ENCODE measurements around the gene RPL7A. TPM values are rescaled to one million over a fixed set of nuclear protein-coding genes. Genes with fewer than 3 reads are reported as not detected.
"Not testable (repeated sequence)": the region's sequence is repeated elsewhere in the genome, so short reads cannot be mapped to it uniquely, and the experiment has no call there.

Gene RPL7A
- total RNA-seq, 1 donor from 2014 or later, result 2,746 TPM

DNA sequence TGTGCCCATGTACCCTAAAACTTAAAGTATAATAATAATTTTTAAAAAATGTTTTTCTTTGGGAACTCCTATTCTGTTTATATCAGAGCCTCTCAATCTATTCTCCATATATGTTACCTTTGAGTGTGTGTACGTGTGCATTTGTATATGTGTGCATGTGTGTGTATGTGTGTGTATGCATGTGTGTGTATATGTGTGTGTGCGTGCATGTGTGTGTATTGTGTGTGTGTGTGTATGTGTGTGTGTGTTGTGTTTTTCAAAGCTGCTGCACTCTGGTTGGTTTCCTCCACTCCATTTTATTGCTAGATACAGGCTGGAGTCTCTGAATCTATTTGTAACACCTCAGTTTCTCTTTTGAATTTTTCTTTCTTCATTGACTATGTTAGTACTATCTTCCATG lies 32.0 kb upstream of the RPL7A start:
- peaks cover 3% of the 10 kb centered on the region for H3K27me3 Mint-ChIP-seq (ENCODE audit: low read depth)

GRCh38 chr9:133317551-133317950 lies 30.5 kb upstream of the RPL7A start:
- DNase-seq (ENCODE audit: low read depth, low spot score); H3K4me1 Mint-ChIP-seq; H3K4me3 Mint-ChIP-seq; H3K27me3 Mint-ChIP-seq (ENCODE audit: low read depth); H3K9me3 Mint-ChIP-seq; H3K36me3 Mint-ChIP-seq (ENCODE audit: low read depth); H3K27ac Mint-ChIP-seq (ENCODE audit: unreplicated experiment): not testable (repeated sequence)

More for the DNA sequence above, 32.0 kb upstream of the RPL7A start:
- no peaks in the 10 kb centered on the region for H3K4me1 Mint-ChIP-seq
- DNase-seq (ENCODE audit: low read depth, low spot score), result no peak
- no peak overlapping the region for H3K27ac Mint-ChIP-seq (ENCODE audit: unreplicated experiment)
- no peak overlapping the region for H3K4me3 Mint-ChIP-seq
- no peaks in the 10 kb centered on the region for H3K9me3 Mint-ChIP-seq
- H3K36me3 Mint-ChIP-seq (ENCODE audit: low read depth), result no peaks in the 10 kb centered on the region
- TF ChIP-seq, protein P1, sequence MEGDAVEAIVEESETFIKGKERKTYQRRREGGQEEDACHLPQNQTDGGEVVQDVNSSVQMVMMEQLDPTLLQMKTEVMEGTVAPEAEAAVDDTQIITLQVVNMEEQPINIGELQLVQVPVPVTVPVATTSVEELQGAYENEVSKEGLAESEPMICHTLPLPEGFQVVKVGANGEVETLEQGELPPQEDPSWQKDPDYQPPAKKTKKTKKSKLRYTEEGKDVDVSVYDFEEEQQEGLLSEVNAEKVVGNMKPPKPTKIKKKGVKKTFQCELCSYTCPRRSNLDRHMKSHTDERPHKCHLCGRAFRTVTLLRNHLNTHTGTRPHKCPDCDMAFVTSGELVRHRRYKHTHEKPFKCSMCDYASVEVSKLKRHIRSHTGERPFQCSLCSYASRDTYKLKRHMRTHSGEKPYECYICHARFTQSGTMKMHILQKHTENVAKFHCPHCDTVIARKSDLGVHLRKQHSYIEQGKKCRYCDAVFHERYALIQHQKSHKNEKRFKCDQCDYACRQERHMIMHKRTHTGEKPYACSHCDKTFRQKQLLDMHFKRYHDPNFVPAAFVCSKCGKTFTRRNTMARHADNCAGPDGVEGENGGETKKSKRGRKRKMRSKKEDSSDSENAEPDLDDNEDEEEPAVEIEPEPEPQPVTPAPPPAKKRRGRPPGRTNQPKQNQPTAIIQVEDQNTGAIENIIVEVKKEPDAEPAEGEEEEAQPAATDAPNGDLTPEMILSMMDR (conservative IDR thresholded peaks at IDR 0.05), result no peak

GRCh38 chr9:133320421-133320881 lies 27.6 kb upstream of the RPL7A start:
- DNase-seq (ENCODE audit: low read depth, low spot score), result no peak
- peaks cover 3% of the 10 kb centered on the region for H3K27me3 Mint-ChIP-seq (ENCODE audit: low read depth)
- no peaks in the 10 kb centered on the region for H3K9me3 Mint-ChIP-seq
- TF ChIP-seq, protein P1 (conservative IDR thresholded peaks at IDR 0.05), result no peak
- H3K27ac Mint-ChIP-seq (ENCODE audit: unreplicated experiment), result peak overlapping the region; percentile 45
- H3K4me3 Mint-ChIP-seq, result no peak overlapping the region
- no peaks in the 10 kb centered on the region for H3K4me1 Mint-ChIP-seq
- H3K36me3 Mint-ChIP-seq (ENCODE audit: low read depth), result no peaks in the 10 kb centered on the region

GRCh38 chr9:133321411-133321935 lies 26.5 kb upstream of the RPL7A start:
- DNase-seq (ENCODE audit: low read depth, low spot score), result no peak
- TF ChIP-seq, protein P1 (conservative IDR thresholded peaks at IDR 0.05), result no peak
- Mint-ChIP-seq H3K4me3 (no peak overlapping the region), H3K27me3 (ENCODE audit: low read depth) (no peaks in the 10 kb centered on the region), H3K36me3 (ENCODE audit: low read depth) (no peaks in the 10 kb centered on the region), H3K9me3 (no peaks in the 10 kb centered on the region), H3K27ac (ENCODE audit: unreplicated experiment) (no peak overlapping the region), H3K4me1 (no peaks in the 10 kb centered on the region)

DNA sequence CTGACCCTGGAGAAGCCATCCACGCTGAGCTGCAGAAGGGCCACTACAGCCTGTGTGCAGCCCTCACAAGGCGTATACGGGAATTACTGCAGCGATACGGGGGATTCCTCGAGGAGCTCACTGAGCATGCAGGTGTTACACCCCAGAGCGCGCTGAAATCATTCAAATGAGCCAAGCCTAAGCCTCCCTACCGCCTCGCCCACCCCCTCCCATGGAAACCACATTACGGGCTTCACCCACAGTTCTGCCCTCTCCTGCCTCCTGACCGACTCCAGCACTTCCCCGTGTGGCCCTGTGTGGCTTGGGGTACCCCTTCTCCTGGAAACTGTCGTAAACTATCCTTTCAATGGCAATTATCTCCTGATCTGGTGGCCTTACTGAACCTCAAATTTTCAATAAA lies 25.3 kb upstream of the RPL7A start:
- Mint-ChIP-seq H3K27me3 (ENCODE audit: low read depth) (no peaks in the 10 kb centered on the region), H3K4me3 (no peak overlapping the region), H3K9me3 (no peaks in the 10 kb centered on the region), H3K4me1 (no peaks in the 10 kb centered on the region), H3K36me3 (ENCODE audit: low read depth) (no peaks in the 10 kb centered on the region), H3K27ac (ENCODE audit: unreplicated experiment) (no peak overlapping the region)
- no peak for DNase-seq (ENCODE audit: low read depth, low spot score)
- TF ChIP-seq, protein P1 (conservative IDR thresholded peaks at IDR 0.05), result no peak

- H3K27me3 Mint-ChIP-seq (ENCODE audit: low read depth), result no peaks in the 10 kb centered on the region
- H3K4me1 Mint-ChIP-seq, result no peaks in the 10 kb centered on the region
- H3K27ac Mint-ChIP-seq (ENCODE audit: unreplicated experiment), result no peak overlapping the region
- no peak for DNase-seq (ENCODE audit: low read depth, low spot score)
- no peaks in the 10 kb centered on the region for H3K36me3 Mint-ChIP-seq (ENCODE audit: low read depth)
- H3K4me3 Mint-ChIP-seq, result no peak overlapping the region
- H3K9me3 Mint-ChIP-seq, result no peaks in the 10 kb centered on the region
- TF ChIP-seq, protein P1 (conservative IDR thresholded peaks at IDR 0.05), result no peak
Measured at GRCh38 chr9:133323211-133323610, 24.8 kb upstream of the RPL7A start.

Measured in neural crest cell (in vitro differentiated cells).